SK-N-MC (cell line): ENCODE data around the gene SLC28A3.

ENCODE experiments used
- EZH2 ChIP-seq: fragments of 200-600 bp; sonication (generic); IDR thresholded peaks from one replicate; pipeline ENCODE4 v1.6.1; 2017; ENCODE audit warnings: antibody characterized with exemption
- FOXP2 ChIP-seq: optimal IDR thresholded peaks from 2 replicates; pipeline ENCODE3; 2011; ENCODE audit warnings: mild to moderate bottlenecking, moderate library complexity; ENCODE audit not compliant: insufficient read depth; ENCODE audit errors: extremely low read length, control extremely low read depth
- POLR2AphosphoS5 ChIP-seq: IDR thresholded peaks from 2 replicates; pipeline ENCODE4 v1.6.1; 2012; ENCODE audit warnings: mild to moderate bottlenecking, low read depth, low read length, borderline replicate concordance

DNA sequence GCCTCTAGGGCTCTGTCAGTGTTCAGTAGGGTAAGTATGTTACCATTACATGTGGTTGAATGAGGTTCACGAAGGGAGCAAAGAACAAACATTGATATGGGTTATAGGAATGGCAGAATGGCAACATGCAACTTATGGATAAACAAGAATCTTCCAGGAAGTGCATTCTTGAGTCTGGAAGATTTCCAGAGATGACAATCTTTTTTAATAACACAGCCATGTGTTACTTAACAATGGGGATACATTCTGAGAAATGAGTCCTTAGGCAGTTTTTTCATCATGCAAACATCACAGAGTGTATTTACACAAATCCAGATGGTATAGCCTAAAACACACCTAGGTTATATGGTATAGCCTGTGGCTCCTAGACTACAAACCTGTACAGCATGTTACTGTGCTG is 9.1 kb upstream of the SLC28A3 start:
- TF ChIP-seq EZH2 = no peak
- TF ChIP-seq POLR2AphosphoS5 = no peak
- TF ChIP-seq FOXP2 = no peak
